ENCODE data around the gene ATP13A4. TPM values are rescaled to one million over a fixed set of nuclear protein-coding genes. Genes with fewer than 3 reads are reported as not detected.

The ATP13A4 gene
- total and polyA plus RNA-seq, 2 of the 8 experiments (the other 6 are each of a cell fraction or from before 2014, with no cell fraction given): 0.12 TPM; not detected in 1

GRCh38 chr3:193572426-193572908 is 17.8 kb upstream of the ATP13A4 start:
- Histone ChIP-seq H2BK5ac (ENCODE audit: low read depth, low read length) (no peak overlapping the region), H3K4ac (replicated peaks; ENCODE audit: insufficient read length, low read depth, low read length) (no peak overlapping the region), H3K18ac (ENCODE audit: extremely low read depth, low read length) (no peak overlapping the region), H3K79me1 (ENCODE audit: low read depth, low read length) (no peaks in the 10 kb centered on the region), H2AFZ (ENCODE audit: low read length) (no peak overlapping the region), H3K79me2 (ENCODE audit: control insufficient read depth in 1 of 2, insufficient read depth in 2 of 2, low read length in 2 of 2) (no peaks in the 10 kb centered on the region), H3K14ac (ENCODE audit: insufficient read length) (no peak overlapping the region), H3K23me2 (ENCODE audit: low read depth, low read length) (no peaks in the 10 kb centered on the region), H3K4me1 (replicated peaks in 1 of 4; ENCODE audit: control insufficient read depth in 3 of 4, insufficient read depth in 4 of 4, low read length in 3 of 4) (no peaks in the 10 kb centered on the region; a peak in 1 of 7 replicates), H3K56ac (replicated peaks; ENCODE audit: insufficient read length, low read depth, low read length) (no peak overlapping the region), H3K9ac (replicated peaks in 1 of 4; ENCODE audit: extremely low read depth in 1 of 4, low read depth in 3 of 4, low read length in 3 of 4) (no peak overlapping the region), H2BK15ac (ENCODE audit: low read length) (0 out of 2 replicates have a peak overlapping the region, but pooled peaks have one; percentile 81), H4K8ac (ENCODE audit: extremely low read depth, insufficient read depth, low read length) (no peak overlapping the region), H2BK120ac (replicated peaks; ENCODE audit: low read depth, low read length) (no peak overlapping the region), H3K9me3 (ENCODE audit: insufficient read depth in 2 of 2, low read depth in 1 of 2, low read length in 1 of 2) (no peaks in the 10 kb centered on the region), H4K20me1 (replicated peaks in 1 of 2; ENCODE audit: control insufficient read depth in 1 of 2, insufficient read depth in 2 of 2, low read length in 2 of 2) (no peaks in the 10 kb centered on the region), H4K91ac (replicated peaks; ENCODE audit: insufficient read length, low read length) (no peak overlapping the region), H2AK5ac (ENCODE audit: low read depth, low read length) (no peak overlapping the region), H3K4me2 (ENCODE audit: insufficient read depth in 1 of 2, low read depth in 2 of 2, low read length in 2 of 2) (no peak overlapping the region), H3K27me3 (replicated peaks in 1 of 4; ENCODE audit: control insufficient read depth in 3 of 4, extremely low read depth in 1 of 4, insufficient read depth in 3 of 4, low read length in 3 of 4) (no peaks in the 10 kb centered on the region), H3K4me3 (ENCODE audit: extremely low read depth in 1 of 4, insufficient read depth in 2 of 4, low read depth in 3 of 4, low read length in 4 of 4) (no peak overlapping the region), H3K36me3 (ENCODE audit: control insufficient read depth in 2 of 4, insufficient read depth in 4 of 4, low read length in 3 of 4) (no peaks in the 10 kb centered on the region), H2BK20ac (ENCODE audit: low read length) (0 out of 2 replicates have a peak overlapping the region, but pooled peaks have one; percentile 9), H2BK12ac (ENCODE audit: low read depth, low read length) (no peak overlapping the region), H3K23ac (ENCODE audit: insufficient read length) (no peak overlapping the region), H3K27ac (ENCODE audit: low read depth, low read length) (no peak overlapping the region), H4K5ac (ENCODE audit: insufficient read length, low read depth, low read length) (no peak overlapping the region)
- FAIRE-seq (peak; percentile 86), DNase-seq (ENCODE audit: low read depth in 1 of 2, low spot score in 2 of 2) (peak in 1 of 2 experiments; percentile 70)
- ChIA-PET POLR2A (ENCODE audit: partially characterized antibody) (no interaction called here), CTCF (ENCODE audit: partially characterized antibody) (interaction anchor here (0.6 to 3.8 kb wide), 36 partner anchors 9 to 1006 kb away, joined by 3 to 43 read pairs (median 4); no protein-coding TSS in a partner anchor)
- WGBS, 2 experiments (ENCODE audit: extremely low coverage in 1 of 2, insufficient coverage in 1 of 2, insufficient read length in 1 of 2, insufficient replicate concordance in 2 of 2, low coverage in 1 of 2, low lambda C conversion rate in 2 of 2, missing lambda C conversion rate in 1 of 2): 22% methylated on average over 10 of the region's 10 CpGs; no CpG with 5 or more reads in 1 of the 2 experiments
- no peak for TF ChIP-seq ATF3 (IDR thresholded peaks at IDR 0.05; ENCODE audit: insufficient read depth, low read depth, low read length)
- TF ChIP-seq RAD21 (IDR thresholded peaks at IDR 0.05 in 1 of 2, conservative IDR thresholded peaks at IDR 0.05 in 1 of 2; ENCODE audit: low read depth in 2 of 2, low read length in 2 of 2): peak; percentile 96
- TF ChIP-seq POLR2A (IDR thresholded peaks at IDR 0.05; ENCODE audit: control extremely low read depth in 1 of 2, low read depth in 2 of 2, low read length in 2 of 2): no peak
- TF ChIP-seq ZNF274 (IDR thresholded peaks at IDR 0.05; ENCODE audit: borderline replicate concordance, extremely low read depth, low read length): no peak
- TF ChIP-seq BACH1 (IDR thresholded peaks at IDR 0.05; ENCODE audit: low read length): no peak
- no peak for TF ChIP-seq SIN3A (conservative IDR thresholded peaks at IDR 0.05 in 1 of 2, IDR thresholded peaks at IDR 0.05 in 1 of 2; ENCODE audit: low read depth in 1 of 2, low read length in 2 of 2)
- TF ChIP-seq KDM5A (IDR thresholded peaks at IDR 0.05; ENCODE audit: low read length): no peak
- peak; percentile 34; the same call in 1 of the 2 replicates for TF ChIP-seq JUND (IDR thresholded peaks at IDR 0.05; ENCODE audit: low read length)
- TF ChIP-seq MAFK (IDR thresholded peaks at IDR 0.05; ENCODE audit: low read depth, low read length): no peak
- peak; percentile 45 to 94 (median 80) for TF ChIP-seq CTCF (IDR thresholded peaks at IDR 0.05; ENCODE audit: control extremely low read depth in 1 of 3, insufficient read depth in 1 of 3, low read depth in 1 of 3, low read length in 3 of 3)
